BE2C (cell line): ENCODE measurements around the gene CCDC28A.
A peak's percentile ranks its signal among the peaks of the same experiment; 100 is the strongest.

Source experiments
- DNase-seq: peaks from one replicate; pipeline ENCODE4 v3.0.0-alpha.2; 2020
- H3K27me3 ChIP-seq: fragments of 250-450 bp; sonication (Bioruptor Pico); 2 replicates; pipeline ENCODE4 v1.5.1; 2020; ENCODE audit warnings: mild to moderate bottlenecking
- H3K36me3 ChIP-seq: fragments of 250-450 bp; sonication (Bioruptor Pico); 2 replicates; pipeline ENCODE4 v1.5.1; 2020; ENCODE audit warnings: mild to moderate bottlenecking
- H3K4me1 ChIP-seq: fragments of 250-450 bp; sonication (Bioruptor Pico); 2 replicates; pipeline ENCODE4 v1.5.1; 2020
- H3K4me3 ChIP-seq: 2 replicates; pipeline ENCODE4 v1.5.1; 2011; ENCODE audit warnings: low read depth, low read length
- H3K9me3 ChIP-seq: fragments of 250-450 bp; sonication (Bioruptor Pico); 2 replicates; pipeline ENCODE4 v1.5.1; 2020
- TF ChIP-seq, protein P1 (sequence below): IDR thresholded peaks from 2 replicates; pipeline ENCODE4 v1.5.1; 2012; ENCODE audit warnings: mild to moderate bottlenecking, low read depth, low read length

Gene CCDC28A

DNA sequence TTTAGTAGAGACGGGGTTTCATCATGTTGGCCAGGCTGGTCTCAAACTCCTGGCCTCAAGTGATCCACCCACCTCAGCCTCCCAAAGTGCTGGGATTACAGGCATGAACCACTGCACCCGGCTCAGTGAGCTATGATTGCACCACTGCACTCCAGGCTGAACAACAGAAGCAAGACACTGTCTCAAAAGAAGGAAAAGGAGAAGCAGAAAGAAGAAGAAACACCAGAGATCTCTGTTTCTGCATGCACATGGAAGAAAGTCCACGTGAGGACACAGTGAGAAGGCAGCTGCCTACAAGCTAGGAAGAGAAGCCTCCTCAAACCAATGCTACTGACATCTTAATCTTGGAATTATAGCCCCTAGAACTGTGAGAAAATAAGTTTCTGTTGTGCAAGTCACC is 38.3 kb downstream of the CCDC28A start:
- Histone ChIP-seq H3K4me3 (no peak overlapping the region), H3K9me3 (no peaks in the 10 kb centered on the region), H3K4me1 (no peaks in the 10 kb centered on the region), H3K27me3 (no peaks in the 10 kb centered on the region), H3K36me3 (no peaks in the 10 kb centered on the region)
- TF ChIP-seq, protein P1, sequence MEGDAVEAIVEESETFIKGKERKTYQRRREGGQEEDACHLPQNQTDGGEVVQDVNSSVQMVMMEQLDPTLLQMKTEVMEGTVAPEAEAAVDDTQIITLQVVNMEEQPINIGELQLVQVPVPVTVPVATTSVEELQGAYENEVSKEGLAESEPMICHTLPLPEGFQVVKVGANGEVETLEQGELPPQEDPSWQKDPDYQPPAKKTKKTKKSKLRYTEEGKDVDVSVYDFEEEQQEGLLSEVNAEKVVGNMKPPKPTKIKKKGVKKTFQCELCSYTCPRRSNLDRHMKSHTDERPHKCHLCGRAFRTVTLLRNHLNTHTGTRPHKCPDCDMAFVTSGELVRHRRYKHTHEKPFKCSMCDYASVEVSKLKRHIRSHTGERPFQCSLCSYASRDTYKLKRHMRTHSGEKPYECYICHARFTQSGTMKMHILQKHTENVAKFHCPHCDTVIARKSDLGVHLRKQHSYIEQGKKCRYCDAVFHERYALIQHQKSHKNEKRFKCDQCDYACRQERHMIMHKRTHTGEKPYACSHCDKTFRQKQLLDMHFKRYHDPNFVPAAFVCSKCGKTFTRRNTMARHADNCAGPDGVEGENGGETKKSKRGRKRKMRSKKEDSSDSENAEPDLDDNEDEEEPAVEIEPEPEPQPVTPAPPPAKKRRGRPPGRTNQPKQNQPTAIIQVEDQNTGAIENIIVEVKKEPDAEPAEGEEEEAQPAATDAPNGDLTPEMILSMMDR = no peak
- DNase-seq = no peak

DNA sequence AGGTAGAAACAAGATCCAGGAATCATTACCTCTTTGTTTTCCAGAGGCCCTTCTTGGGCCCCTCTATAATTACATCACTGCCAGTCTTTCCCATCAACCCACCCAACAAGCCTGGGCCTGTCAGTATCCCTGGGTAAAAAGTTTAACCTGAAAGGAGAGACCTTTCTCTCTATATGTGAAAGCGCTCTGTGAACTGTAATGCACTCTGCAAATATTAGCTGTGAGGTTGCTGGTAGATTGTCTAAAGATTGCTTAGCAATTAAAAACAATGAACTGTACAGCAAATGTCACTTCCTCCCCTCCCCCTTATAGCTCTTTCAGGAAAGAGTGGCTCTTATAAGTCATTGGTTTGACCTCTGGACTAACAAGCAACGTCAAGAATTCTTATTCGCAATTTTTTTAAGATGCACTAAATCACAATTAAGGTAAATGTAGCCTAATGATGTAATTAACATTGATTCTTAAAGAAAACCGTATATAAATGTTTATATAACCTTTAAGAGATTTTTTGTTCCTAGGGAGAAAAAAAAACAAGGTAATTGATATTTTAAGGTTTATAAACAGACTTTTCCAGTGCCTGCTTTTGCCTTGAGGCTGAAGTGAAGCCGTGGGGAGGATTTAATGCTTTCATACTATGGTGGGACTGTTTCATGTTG is 40.7 kb downstream of the CCDC28A start:
- H3K4me3 ChIP-seq = no peak overlapping the region
- no peaks in the 10 kb centered on the region for H3K9me3 ChIP-seq
- DNase-seq = no peak
- no peaks in the 10 kb centered on the region for H3K4me1 ChIP-seq
- no peaks in the 10 kb centered on the region for H3K27me3 ChIP-seq
- TF ChIP-seq, protein P1 = no peak
- H3K36me3 ChIP-seq = no peaks in the 10 kb centered on the region

DNA sequence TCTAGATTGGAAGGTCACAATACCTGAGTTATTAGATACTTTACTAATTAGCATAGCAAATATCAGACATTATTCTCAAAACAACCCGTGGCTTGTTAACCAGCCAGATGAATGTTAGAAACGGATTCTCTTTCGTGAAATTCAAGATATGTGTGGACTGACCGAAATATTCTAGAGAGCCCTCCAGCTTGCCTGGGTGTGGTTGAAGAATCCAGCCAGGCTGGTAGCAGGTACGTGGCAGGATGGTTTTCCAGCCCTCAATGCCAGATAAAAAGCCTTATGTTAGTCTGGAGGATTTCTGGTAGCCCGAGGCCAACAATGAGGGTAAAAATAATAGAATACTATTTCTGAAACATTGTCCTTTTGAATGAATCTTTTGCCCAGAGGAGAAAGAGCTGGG is 41.7 kb downstream of the CCDC28A start:
- TF ChIP-seq, protein P1 = no peak
- no peaks in the 10 kb centered on the region for H3K4me1 ChIP-seq
- no peak for DNase-seq

DNA sequence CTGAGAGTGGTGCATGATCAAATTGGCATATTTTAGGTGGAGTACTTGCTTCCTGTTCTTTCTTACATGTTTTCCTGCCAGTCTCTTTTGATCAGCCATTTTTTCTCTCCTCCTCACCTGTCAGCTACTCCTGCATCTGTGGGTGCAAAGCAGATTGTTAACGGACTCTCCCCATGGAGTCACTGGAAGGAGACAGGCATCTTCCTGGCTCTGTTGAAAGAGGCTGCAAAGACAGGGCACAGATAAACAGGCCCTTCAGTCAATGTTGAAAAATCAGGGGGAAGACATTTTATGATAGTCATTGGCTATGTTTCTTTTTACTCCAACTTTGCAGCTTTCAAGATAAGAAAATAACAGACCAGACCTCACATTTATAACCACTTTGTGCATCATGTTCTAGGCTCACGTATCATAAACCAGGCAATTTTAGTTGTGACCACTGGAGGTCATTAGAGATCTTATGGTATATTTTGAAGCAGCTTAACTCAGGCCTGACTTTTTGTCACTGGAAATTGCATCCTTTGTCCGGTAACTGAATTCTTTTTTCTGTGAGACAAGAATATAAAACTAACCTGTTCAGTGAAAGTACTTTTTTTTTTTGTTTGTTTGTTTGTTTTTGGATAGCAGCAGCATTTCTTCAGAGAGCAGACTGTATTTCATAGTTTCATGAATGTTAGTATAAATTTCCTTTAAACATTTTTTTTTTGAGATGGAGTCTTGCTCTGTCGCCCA is 42.4 kb downstream of the CCDC28A start:
- no peaks in the 10 kb centered on the region for H3K4me1 ChIP-seq
- TF ChIP-seq, protein P1 = peak; percentile 73
- no peaks in the 10 kb centered on the region for H3K27me3 ChIP-seq
- no peaks in the 10 kb centered on the region for H3K9me3 ChIP-seq
- no peak overlapping the region for H3K4me3 ChIP-seq
- no peak for DNase-seq
- no peaks in the 10 kb centered on the region for H3K36me3 ChIP-seq

More for the DNA sequence above, 41.7 kb downstream of the CCDC28A start:
- H3K9me3 ChIP-seq = no peaks in the 10 kb centered on the region
- H3K36me3 ChIP-seq = no peaks in the 10 kb centered on the region
- no peak overlapping the region for H3K4me3 ChIP-seq
- H3K27me3 ChIP-seq = no peaks in the 10 kb centered on the region

DNA sequence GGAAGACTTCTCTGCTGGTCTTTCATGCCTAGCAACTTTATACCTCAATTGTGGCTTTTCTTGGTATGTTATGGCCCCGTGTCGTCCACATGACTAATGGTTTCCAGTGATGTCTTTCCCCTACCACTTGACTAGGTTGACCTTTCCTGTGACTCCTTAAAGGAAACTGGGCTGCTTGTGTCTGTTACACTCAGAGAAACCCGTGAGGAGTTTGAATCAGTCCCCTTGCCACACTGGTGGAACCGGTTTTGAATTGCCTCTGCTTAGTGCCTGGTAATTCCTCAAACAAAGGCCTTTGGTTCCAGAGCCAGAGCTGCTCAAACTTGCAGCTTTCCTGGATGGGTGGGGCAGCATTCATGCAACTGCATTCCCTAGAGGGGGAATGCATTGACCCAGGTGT is 44.2 kb downstream of the CCDC28A start:
- DNase-seq = no peak
- H3K4me1 ChIP-seq = no peaks in the 10 kb centered on the region
- H3K36me3 ChIP-seq = no peaks in the 10 kb centered on the region
- H3K27me3 ChIP-seq = no peaks in the 10 kb centered on the region
- H3K4me3 ChIP-seq = no peak overlapping the region
- no peaks in the 10 kb centered on the region for H3K9me3 ChIP-seq
- TF ChIP-seq, protein P1 = no peak
